Islet of Langerhans (tissue), 1 donor: ENCODE measurements around the gene CTNNBIP1.
"Not testable (repeated sequence)": the region's sequence is repeated elsewhere in the genome, so short reads cannot be mapped to it uniquely, and the experiment has no call there.

Experiments used
- FAIRE-seq: peaks from one replicate; lab custom pipeline; 2011; peaks lifted over from hg19 to GRCh38; lab: Jason Lieb, UNC

The CTNNBIP1 gene

GRCh38 chr1:9827558-9828185 lies 82.4 kb downstream of the CTNNBIP1 start:
- FAIRE-seq, result no peak

- FAIRE-seq, result no peak
Observed at GRCh38 chr1:9826616-9827015, 83.5 kb downstream of the CTNNBIP1 start.

- no peak for FAIRE-seq
Observed at GRCh38 chr1:9826087-9826486, 84.0 kb downstream of the CTNNBIP1 start.

- FAIRE-seq, result no peak
Observed at GRCh38 chr1:9825093-9826074, 84.7 kb downstream of the CTNNBIP1 start.

- FAIRE-seq, result no peak
Observed at GRCh38 chr1:9824702-9825089, 85.4 kb downstream of the CTNNBIP1 start.

- no peak for FAIRE-seq
Observed at GRCh38 chr1:9823943-9824701, 85.9 kb downstream of the CTNNBIP1 start, which contains the start of gene CLSTN1. Gene CLSTN1, minus strand, starts transcription at chr1:9823965. Its CDS starts 232 bp downstream, at chr1:9823733.

- FAIRE-seq, result no peak
Observed at GRCh38 chr1:9823693-9823942, 86.5 kb downstream of the CTNNBIP1 start.

- FAIRE-seq, result no peak
Observed at GRCh38 chr1:9822897-9823692, 87.0 kb downstream of the CTNNBIP1 start.

GRCh38 chr1:9822490-9822889 lies 87.6 kb downstream of the CTNNBIP1 start:
- peak; percentile 5 for FAIRE-seq

GRCh38 chr1:9821710-9822109 lies 88.4 kb downstream of the CTNNBIP1 start:
- no peak for FAIRE-seq

- FAIRE-seq, result no peak
Observed at GRCh38 chr1:9820521-9820920, 89.5 kb downstream of the CTNNBIP1 start.

- FAIRE-seq, result no peak
Observed at GRCh38 chr1:9817734-9818133, 92.3 kb downstream of the CTNNBIP1 start.

GRCh38 chr1:9816199-9816598 lies 93.9 kb downstream of the CTNNBIP1 start:
- no peak for FAIRE-seq

- FAIRE-seq, result no peak
Observed at GRCh38 chr1:9815150-9815549, 94.9 kb downstream of the CTNNBIP1 start.

GRCh38 chr1:9814619-9815018 lies 95.5 kb downstream of the CTNNBIP1 start:
- no peak for FAIRE-seq

- FAIRE-seq, result no peak
Observed at GRCh38 chr1:9811239-9811966, 98.7 kb downstream of the CTNNBIP1 start.

- FAIRE-seq, result no peak
Observed at GRCh38 chr1:9809100-9809510, 101.0 kb downstream of the CTNNBIP1 start.

GRCh38 chr1:9808459-9808858 lies 101.6 kb downstream of the CTNNBIP1 start:
- no peak for FAIRE-seq

GRCh38 chr1:9807541-9807940 lies 102.5 kb downstream of the CTNNBIP1 start:
- FAIRE-seq, result no peak

GRCh38 chr1:9805972-9806371 lies 104.1 kb downstream of the CTNNBIP1 start:
- FAIRE-seq, result not testable (repeated sequence)

GRCh38 chr1:9805006-9805508 lies 105.0 kb downstream of the CTNNBIP1 start:
- no peak for FAIRE-seq
